ENCODE results near the gene HECA.

HECA gene

DNA sequence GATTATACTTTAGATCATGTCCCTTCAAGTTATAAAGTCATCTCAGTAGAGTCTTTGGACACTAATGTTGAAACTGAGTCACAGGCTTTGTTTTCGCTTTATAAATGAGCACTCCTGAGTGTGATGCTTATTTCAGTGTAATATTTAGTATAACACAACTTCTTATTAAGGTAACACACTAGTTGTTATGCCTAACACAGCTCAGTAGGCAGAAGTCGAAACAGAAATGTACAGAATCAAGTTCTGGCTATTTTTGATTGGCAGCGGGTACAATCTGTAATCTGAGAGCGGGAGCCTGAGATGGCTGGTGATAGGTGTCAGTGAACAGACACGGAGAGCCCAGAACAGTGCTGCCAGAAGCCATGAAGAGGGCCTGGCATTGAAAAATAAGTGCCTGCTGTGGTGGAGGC, 11.4 kb downstream of the HECA start:
- DNase-seq (ENCODE audit: insufficient read length, low spot score) (no peak), FAIRE-seq (no peak)
- no peak for TF ChIP-seq POLR2AphosphoS5 (IDR thresholded peaks at IDR 0.05; ENCODE audit: low read depth, low read length)
- TF ChIP-seq SPI1 (IDR thresholded peaks at IDR 0.05; ENCODE audit: low read depth, low read length) = no peak
- no peak for TF ChIP-seq PAX5 (IDR thresholded peaks at IDR 0.05; ENCODE audit: insufficient read depth, low read length, severe bottlenecking)
- TF ChIP-seq TAF1 (IDR thresholded peaks at IDR 0.05; ENCODE audit: low read depth, low read length) = no peak
- no peak for TF ChIP-seq POLR2A (IDR thresholded peaks at IDR 0.05; ENCODE audit: low read depth, low read length)
- TF ChIP-seq POU2F2 (IDR thresholded peaks at IDR 0.05; ENCODE audit: low read depth, low read length) = no peak

GRCh38 chr6:139147628-139148027, 12.7 kb downstream of the HECA start:
- TF ChIP-seq SPI1 (IDR thresholded peaks at IDR 0.05; ENCODE audit: low read depth, low read length) (no peak), POLR2AphosphoS5 (IDR thresholded peaks at IDR 0.05; ENCODE audit: low read depth, low read length) (no peak), POU2F2 (IDR thresholded peaks at IDR 0.05; ENCODE audit: low read depth, low read length) (no peak), TAF1 (IDR thresholded peaks at IDR 0.05; ENCODE audit: low read depth, low read length) (no peak), PAX5 (IDR thresholded peaks at IDR 0.05; ENCODE audit: insufficient read depth, low read length, severe bottlenecking) (no peak), POLR2A (IDR thresholded peaks at IDR 0.05; ENCODE audit: low read depth, low read length) (no peak)
- peak; percentile 58 for FAIRE-seq
- no peak for DNase-seq (ENCODE audit: insufficient read length, low spot score)

- TF ChIP-seq POLR2AphosphoS5 (IDR thresholded peaks at IDR 0.05; ENCODE audit: low read depth, low read length) = no peak
- no peak for TF ChIP-seq SPI1 (IDR thresholded peaks at IDR 0.05; ENCODE audit: low read depth, low read length)
- no peak for TF ChIP-seq PAX5 (IDR thresholded peaks at IDR 0.05; ENCODE audit: insufficient read depth, low read length, severe bottlenecking)
- TF ChIP-seq TAF1 (IDR thresholded peaks at IDR 0.05; ENCODE audit: low read depth, low read length) = no peak
- no peak for TF ChIP-seq POU2F2 (IDR thresholded peaks at IDR 0.05; ENCODE audit: low read depth, low read length)
- no peak for TF ChIP-seq POLR2A (IDR thresholded peaks at IDR 0.05; ENCODE audit: low read depth, low read length)
- no peak for DNase-seq (ENCODE audit: insufficient read length, low spot score)
- no peak for FAIRE-seq
These were observed 13.8 kb downstream of the HECA start for GRCh38 chr6:139148557-139149235.

DNA sequence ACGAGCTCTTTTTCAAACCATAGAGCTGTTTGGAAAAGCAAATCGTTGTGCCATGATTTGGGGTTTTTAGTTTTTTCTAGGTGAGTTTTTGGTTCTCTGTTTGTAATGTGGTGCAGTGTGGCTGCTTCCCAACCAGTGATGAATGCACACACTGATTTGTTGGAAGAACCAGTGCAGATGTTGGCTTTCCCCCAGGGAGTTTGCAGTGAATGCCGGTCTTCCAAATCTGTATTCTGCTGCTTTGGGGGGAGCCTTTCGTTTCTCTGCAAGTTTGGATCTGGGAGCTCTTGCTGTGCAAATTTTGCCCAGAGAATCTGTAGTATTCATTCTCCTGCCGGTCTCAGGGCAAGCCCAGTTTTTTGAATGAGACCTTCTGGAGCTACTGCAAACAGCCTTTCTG, 14.5 kb downstream of the HECA start:
- TF ChIP-seq POLR2AphosphoS5 (IDR thresholded peaks at IDR 0.05; ENCODE audit: low read depth, low read length) = no peak
- TF ChIP-seq POLR2A (IDR thresholded peaks at IDR 0.05; ENCODE audit: low read depth, low read length) = no peak
- TF ChIP-seq PAX5 (IDR thresholded peaks at IDR 0.05; ENCODE audit: insufficient read depth, low read length, severe bottlenecking) = no peak
- no peak for TF ChIP-seq POU2F2 (IDR thresholded peaks at IDR 0.05; ENCODE audit: low read depth, low read length)
- TF ChIP-seq TAF1 (IDR thresholded peaks at IDR 0.05; ENCODE audit: low read depth, low read length) = no peak
- no peak for TF ChIP-seq SPI1 (IDR thresholded peaks at IDR 0.05; ENCODE audit: low read depth, low read length)
- no peak for DNase-seq (ENCODE audit: insufficient read length, low spot score)
- no peak for FAIRE-seq

DNA sequence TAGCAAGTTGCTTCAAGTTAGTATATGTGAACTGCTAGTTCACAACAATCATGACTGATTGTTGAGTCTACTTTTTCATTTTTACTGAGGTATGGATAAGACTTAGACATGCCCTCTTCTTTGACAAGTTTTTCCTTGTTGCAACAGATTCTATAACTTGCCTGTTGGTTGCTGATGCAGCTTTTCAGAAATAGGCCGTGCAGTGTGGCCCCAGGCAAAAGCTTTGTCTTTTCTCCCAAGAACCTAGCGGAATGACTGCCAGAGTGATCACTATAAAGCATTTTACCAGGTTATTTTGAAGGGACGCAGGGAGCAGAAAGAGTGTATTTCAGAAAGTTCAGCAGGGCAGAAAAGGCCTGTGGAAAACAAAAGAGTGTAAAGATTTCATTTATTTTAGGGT, 16.0 kb downstream of the HECA start:
- DNase-seq (ENCODE audit: insufficient read length, low spot score) (no peak), FAIRE-seq (no peak)
- TF ChIP-seq POLR2A (IDR thresholded peaks at IDR 0.05; ENCODE audit: low read depth, low read length) = no peak
- TF ChIP-seq POU2F2 (IDR thresholded peaks at IDR 0.05; ENCODE audit: low read depth, low read length) = no peak
- no peak for TF ChIP-seq POLR2AphosphoS5 (IDR thresholded peaks at IDR 0.05; ENCODE audit: low read depth, low read length)
- no peak for TF ChIP-seq TAF1 (IDR thresholded peaks at IDR 0.05; ENCODE audit: low read depth, low read length)

DNA sequence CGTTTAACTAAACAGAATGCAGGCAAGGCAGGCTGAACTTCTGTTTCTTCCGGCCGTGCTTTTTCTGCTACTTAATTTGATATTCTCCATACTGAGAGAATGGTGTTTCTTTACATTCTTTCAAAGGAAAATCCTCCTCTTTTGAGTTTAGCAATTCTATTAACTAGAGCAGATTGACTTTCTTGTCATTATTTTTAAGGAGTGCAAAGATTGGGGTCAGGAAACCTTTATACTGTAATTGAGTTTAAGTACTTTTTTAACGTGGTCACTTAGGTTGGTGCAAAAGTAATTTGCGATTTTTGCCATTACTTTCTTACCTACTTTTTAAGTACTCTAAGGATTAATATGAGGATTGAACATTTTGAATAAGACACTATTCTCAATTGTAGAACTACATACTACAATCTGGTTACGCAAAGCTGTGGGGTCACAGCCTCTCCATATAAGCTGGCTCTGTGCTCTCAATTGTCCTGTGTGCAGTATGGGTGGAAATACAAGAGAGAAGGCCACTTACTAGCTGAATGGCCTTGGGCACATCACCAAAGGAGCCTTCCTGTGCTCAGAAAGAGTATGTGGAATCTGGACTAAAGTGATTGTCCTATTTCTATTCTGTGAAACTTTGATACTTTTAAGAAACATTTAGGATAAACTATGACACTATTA, 16.7 kb downstream of the HECA start:
- DNase-seq (ENCODE audit: insufficient read length, low spot score) (no peak), FAIRE-seq (no peak)
- TF ChIP-seq POU2F2 (IDR thresholded peaks at IDR 0.05; ENCODE audit: low read depth, low read length) (no peak), POLR2A (IDR thresholded peaks at IDR 0.05; ENCODE audit: low read depth, low read length) (no peak)

GRCh38 chr6:139152088-139152891, 17.4 kb downstream of the HECA start:
- FAIRE-seq (no peak), DNase-seq (ENCODE audit: insufficient read length, low spot score) (no peak)
- TF ChIP-seq PAX5 (IDR thresholded peaks at IDR 0.05; ENCODE audit: insufficient read depth, low read length, severe bottlenecking) (no peak), TAF1 (IDR thresholded peaks at IDR 0.05; ENCODE audit: low read depth, low read length) (no peak), SPI1 (IDR thresholded peaks at IDR 0.05; ENCODE audit: low read depth, low read length) (no peak), POU2F2 (IDR thresholded peaks at IDR 0.05; ENCODE audit: low read depth, low read length) (no peak), POLR2A (IDR thresholded peaks at IDR 0.05; ENCODE audit: low read depth, low read length) (no peak), POLR2AphosphoS5 (IDR thresholded peaks at IDR 0.05; ENCODE audit: low read depth, low read length) (no peak)

DNA sequence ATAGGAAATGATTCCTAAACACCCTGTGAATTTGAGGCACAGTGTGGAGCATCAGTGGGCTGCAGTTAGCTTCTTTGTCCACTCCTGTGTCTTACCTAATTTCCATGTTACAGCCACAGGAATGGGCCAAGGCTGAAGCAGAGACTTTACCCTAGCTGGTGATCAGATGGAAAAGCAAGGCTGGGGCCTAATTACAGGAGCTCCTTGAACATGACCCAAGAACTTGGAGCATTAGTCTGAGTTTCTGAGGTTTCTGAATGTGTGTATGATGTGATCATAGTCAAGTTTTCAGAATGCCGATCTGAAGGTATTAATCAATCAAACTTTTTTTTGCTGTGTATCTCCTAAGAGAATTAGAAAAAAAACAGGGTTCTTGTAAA, 18.0 kb downstream of the HECA start:
- TF ChIP-seq PAX5 (IDR thresholded peaks at IDR 0.05; ENCODE audit: insufficient read depth, low read length, severe bottlenecking) = no peak
- TF ChIP-seq POLR2A (IDR thresholded peaks at IDR 0.05; ENCODE audit: low read depth, low read length) = no peak
- no peak for TF ChIP-seq POLR2AphosphoS5 (IDR thresholded peaks at IDR 0.05; ENCODE audit: low read depth, low read length)
- TF ChIP-seq TAF1 (IDR thresholded peaks at IDR 0.05; ENCODE audit: low read depth, low read length) = no peak
- TF ChIP-seq SPI1 (IDR thresholded peaks at IDR 0.05; ENCODE audit: low read depth, low read length) = no peak
- no peak for TF ChIP-seq POU2F2 (IDR thresholded peaks at IDR 0.05; ENCODE audit: low read depth, low read length)

DNA sequence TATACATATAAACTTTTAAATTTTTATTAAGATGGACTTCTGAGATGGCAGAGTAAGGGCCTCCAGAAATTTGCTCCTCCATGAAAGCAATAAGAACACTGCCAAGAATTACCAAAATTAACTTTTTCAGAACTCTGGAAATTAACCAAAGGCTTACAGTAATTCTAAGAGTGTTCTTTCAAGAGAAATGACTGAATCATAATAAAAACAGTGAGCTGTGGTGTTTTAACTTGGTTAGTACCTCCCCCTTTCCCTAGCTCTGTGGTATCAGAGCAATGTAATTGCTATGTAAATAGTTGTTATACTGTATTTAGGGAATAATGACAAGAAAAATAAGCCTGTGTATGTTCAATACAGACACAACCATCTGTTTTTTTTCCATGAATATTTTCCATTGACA, 19.0 kb downstream of the HECA start:
- DNase-seq (ENCODE audit: insufficient read length, low spot score) (no peak), FAIRE-seq (no peak)
- TF ChIP-seq PAX5 (IDR thresholded peaks at IDR 0.05; ENCODE audit: insufficient read depth, low read length, severe bottlenecking) = no peak
- TF ChIP-seq POLR2A (IDR thresholded peaks at IDR 0.05; ENCODE audit: low read depth, low read length) = no peak
- TF ChIP-seq POLR2AphosphoS5 (IDR thresholded peaks at IDR 0.05; ENCODE audit: low read depth, low read length) = no peak

More for the DNA sequence above, 18.0 kb downstream of the HECA start:
- no peak for FAIRE-seq
- DNase-seq (ENCODE audit: insufficient read length, low spot score) = no peak
